Hepatocyte (in vitro differentiated cells): Measurements from ENCODE around the gene ZNF195. TPM values are rescaled to one million over a fixed set of nuclear protein-coding genes. Genes with fewer than 3 reads are reported as not detected.
"Not testable (repeated sequence)": the region's sequence is repeated elsewhere in the genome, so short reads cannot be mapped to it uniquely, and the experiment has no call there.

ENCODE experiments used
- DNase-seq: peaks from one replicate; pipeline ENCODE4 v3.0.0-alpha.2; 2016; ENCODE audit warnings: low spot score
- H2AFZ ChIP-seq: fragments of 200-600 bp; sonication (generic); 2 replicates; pipeline ENCODE4 v1.6.0; 2016; ENCODE audit warnings: antibody characterized with exemption, mild to moderate bottlenecking
- H3K27ac ChIP-seq: fragments of 200-600 bp; sonication (generic); 2 replicates; pipeline ENCODE4 v1.5.1; 2016; ENCODE audit warnings: mild to moderate bottlenecking
- H3K27me3 ChIP-seq: fragments of 200-600 bp; sonication (generic); 2 replicates; pipeline ENCODE4 v1.6.1; 2016
- H3K36me3 ChIP-seq: fragments of 200-600 bp; sonication (generic); replicated peaks from 2 replicates; pipeline ENCODE4 v1.5.1; 2016; ENCODE audit warnings: low read depth; ENCODE audit not compliant: insufficient read depth
- H3K4me1 ChIP-seq: fragments of 200-600 bp; sonication (generic); 2 replicates; pipeline ENCODE4 v1.5.1; 2016; ENCODE audit warnings: mild to moderate bottlenecking, moderate library complexity; ENCODE audit not compliant: insufficient read depth
- H3K4me2 ChIP-seq: fragments of 200-600 bp; sonication (generic); 2 replicates; pipeline ENCODE4 v1.6.0; 2016
- H3K4me3 ChIP-seq: fragments of 200-600 bp; sonication (generic); 2 replicates; pipeline ENCODE4 v1.5.1; 2016; ENCODE audit warnings: mild to moderate bottlenecking
- H3K79me2 ChIP-seq: fragments of 200-600 bp; sonication (generic); 2 replicates; pipeline ENCODE4 v1.6.0; 2017; ENCODE audit warnings: mild to moderate bottlenecking
- H3K9me2 ChIP-seq: fragments of 200-600 bp; sonication (generic); replicated peaks from 2 replicates; pipeline ENCODE4 v1.6.0; 2017; ENCODE audit warnings: mild to moderate bottlenecking; ENCODE audit not compliant: insufficient read depth
- H3K9me3 ChIP-seq: fragments of 200-600 bp; sonication (generic); 2 replicates; pipeline ENCODE4 v1.5.1; 2016; ENCODE audit warnings: low read depth, mild to moderate bottlenecking
- H4K20me1 ChIP-seq: fragments of 200-600 bp; sonication (generic); 2 replicates; pipeline ENCODE4 v1.6.0; 2016; ENCODE audit warnings: mild to moderate bottlenecking; ENCODE audit not compliant: insufficient read depth, poor library complexity, severe bottlenecking
- EZH2 ChIP-seq: fragments of 200-600 bp; sonication (generic); IDR thresholded peaks from 2 replicates; pipeline ENCODE4 v1.6.1; 2016; ENCODE audit warnings: antibody characterized with exemption, mild to moderate bottlenecking, borderline replicate concordance
- EZH2phosphoT487 ChIP-seq: fragments of 200-600 bp; sonication (generic); IDR thresholded peaks from one replicate; pipeline ENCODE4 v1.6.1; 2018; ENCODE audit warnings: antibody characterized with exemption, mild to moderate bottlenecking, low read depth, moderate library complexity; ENCODE audit not compliant: unreplicated experiment, severe bottlenecking
- WGBS: methylation state at CpG from one replicate; pipeline ENCODE4 v1.1.6; 2016; ENCODE audit warnings: low lambda C conversion rate; ENCODE audit errors: missing lambda C conversion rate; 5-methylcytosine and 5-hydroxymethylcytosine counted together
- polyA plus RNA-seq: library from polyadenylated mRNA; unstranded; fragments of >200 nt; fragmentation: Nextera tagmentation; extraction: Ambion mirVana; gene quantifications from 2 replicates; pipeline ENCODE4 v1.2.1, GENCODE V29; 2016
- total RNA-seq: library from RNA; depleted of rRNA; stranded (reverse); fragments of >200 nt; gene quantifications from 2 replicates; pipeline ENCODE4 v1.2.3, GENCODE V29; 2014
- TF ChIP-seq, protein P1 (sequence below): fragments of 200-600 bp; sonication (generic); IDR thresholded peaks from 2 replicates; pipeline ENCODE4 v1.5.1; 2016; ENCODE audit warnings: antibody characterized with exemption, mild to moderate bottlenecking; ENCODE audit not compliant: poor library complexity

Gene ZNF195
- total RNA-seq: 33.2 and 44.1 TPM in 2 replicates
- polyA plus RNA-seq: 27.5 and 28.2 TPM in 2 replicates

DNA sequence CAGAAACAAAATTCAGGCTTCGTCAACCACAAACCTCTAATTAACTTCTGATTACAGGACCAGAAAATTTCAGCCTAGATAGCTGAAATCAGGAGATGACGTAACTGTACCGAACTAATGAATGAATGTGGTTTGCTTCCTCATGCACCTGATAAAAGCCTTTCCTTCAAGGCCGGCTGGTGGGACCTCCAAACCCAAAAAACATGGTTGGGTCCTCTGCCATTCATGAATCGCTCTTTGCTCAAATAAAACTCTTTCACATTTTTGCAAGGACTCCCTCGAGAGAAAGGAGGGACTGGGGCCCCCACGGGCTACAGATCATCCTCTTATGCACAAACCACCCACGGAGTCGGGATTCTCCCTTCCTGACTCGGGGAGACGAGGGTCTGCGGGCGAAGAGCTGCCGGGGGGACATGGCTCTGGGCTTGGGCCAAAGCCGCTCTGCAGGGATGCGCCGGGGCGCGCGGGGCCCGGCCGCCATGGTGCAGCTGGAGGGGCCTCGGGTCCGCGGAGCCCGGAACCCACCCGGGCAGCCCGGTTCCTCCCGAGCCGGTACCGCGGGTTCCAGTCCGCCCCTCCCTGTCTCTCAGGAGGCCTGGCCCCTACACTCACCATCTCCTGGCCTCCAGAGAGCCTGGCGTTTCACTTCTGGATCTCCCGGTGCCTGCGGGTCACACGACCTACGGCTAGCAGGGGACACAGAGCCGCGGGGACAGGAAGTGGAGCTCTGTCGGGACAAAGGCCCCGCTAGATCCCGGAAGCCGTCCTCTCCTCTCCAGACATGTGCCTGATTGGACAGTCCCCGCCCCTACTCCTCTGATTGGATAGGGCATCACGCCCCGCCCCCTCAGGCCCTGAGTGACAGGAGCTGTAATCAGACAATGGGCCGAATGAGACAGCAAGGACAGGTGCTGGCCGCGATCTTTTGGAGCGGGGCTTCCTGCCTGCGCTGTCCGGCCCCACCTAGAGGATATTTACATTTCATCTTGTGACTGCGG, at the start of gene ZNF195:
ZNF195 (minus strand) TSS at position 721 of the 998 bp plus-strand sequence; CDS start at position 615, 106 bp downstream.
- Histone ChIP-seq H3K4me3 (peak within 1 kb of the TSS; percentile 81), H3K9me3 (no peaks in the 10 kb centered on the region), H3K9me2 (no peaks in the 10 kb centered on the region), H3K36me3 (no peaks in the 10 kb centered on the region), H3K4me1 (peaks cover 8% of the 10 kb centered on the region), H3K27ac (peak within 1 kb of the TSS; percentile 94), H3K27me3 (no peaks in the 10 kb centered on the region), H3K4me2 (peak within 1 kb of the TSS; percentile 87), H4K20me1 (no peaks in the 10 kb centered on the region), H2AFZ (peak within 1 kb of the TSS; percentile 90), H3K79me2 (peaks cover 51% of the 10 kb centered on the region)
- TF ChIP-seq EZH2 (no peak), EZH2phosphoT487 (no peak)
- TF ChIP-seq, protein P1, sequence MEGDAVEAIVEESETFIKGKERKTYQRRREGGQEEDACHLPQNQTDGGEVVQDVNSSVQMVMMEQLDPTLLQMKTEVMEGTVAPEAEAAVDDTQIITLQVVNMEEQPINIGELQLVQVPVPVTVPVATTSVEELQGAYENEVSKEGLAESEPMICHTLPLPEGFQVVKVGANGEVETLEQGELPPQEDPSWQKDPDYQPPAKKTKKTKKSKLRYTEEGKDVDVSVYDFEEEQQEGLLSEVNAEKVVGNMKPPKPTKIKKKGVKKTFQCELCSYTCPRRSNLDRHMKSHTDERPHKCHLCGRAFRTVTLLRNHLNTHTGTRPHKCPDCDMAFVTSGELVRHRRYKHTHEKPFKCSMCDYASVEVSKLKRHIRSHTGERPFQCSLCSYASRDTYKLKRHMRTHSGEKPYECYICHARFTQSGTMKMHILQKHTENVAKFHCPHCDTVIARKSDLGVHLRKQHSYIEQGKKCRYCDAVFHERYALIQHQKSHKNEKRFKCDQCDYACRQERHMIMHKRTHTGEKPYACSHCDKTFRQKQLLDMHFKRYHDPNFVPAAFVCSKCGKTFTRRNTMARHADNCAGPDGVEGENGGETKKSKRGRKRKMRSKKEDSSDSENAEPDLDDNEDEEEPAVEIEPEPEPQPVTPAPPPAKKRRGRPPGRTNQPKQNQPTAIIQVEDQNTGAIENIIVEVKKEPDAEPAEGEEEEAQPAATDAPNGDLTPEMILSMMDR: no peak
- DNase-seq: peak; percentile 98
- WGBS: 1% methylated on average over 44 of the region's 54 CpGs

DNA sequence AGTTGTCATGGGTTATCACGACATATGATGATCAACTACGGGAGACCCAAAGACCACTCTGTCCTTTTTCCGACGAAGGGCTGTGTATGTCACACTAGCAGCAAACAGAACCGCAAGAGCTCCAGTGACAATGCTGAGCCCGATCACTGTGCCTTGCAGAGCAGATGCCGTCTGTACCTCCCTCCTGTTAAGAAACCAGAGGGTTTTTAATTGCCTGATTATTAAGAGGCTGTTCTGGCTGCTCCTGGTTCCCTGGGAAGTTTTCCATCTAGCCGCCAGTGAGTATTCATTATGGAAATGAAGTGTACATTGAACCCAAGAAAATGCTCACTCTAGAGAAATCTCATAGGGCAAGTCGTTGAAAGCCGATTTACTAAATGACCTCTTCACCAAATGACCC, 49.1 kb upstream of the ZNF195 start:
- H4K20me1 ChIP-seq, H3K27ac ChIP-seq, DNase-seq, H3K27me3 ChIP-seq, H3K79me2 ChIP-seq, H3K9me2 ChIP-seq, H3K4me3 ChIP-seq, H3K4me2 ChIP-seq, H2AFZ ChIP-seq, H3K36me3 ChIP-seq, H3K4me1 ChIP-seq, H3K9me3 ChIP-seq: not testable (repeated sequence)
- 81% methylated on average over 10 of the region's 10 CpGs for WGBS

DNA sequence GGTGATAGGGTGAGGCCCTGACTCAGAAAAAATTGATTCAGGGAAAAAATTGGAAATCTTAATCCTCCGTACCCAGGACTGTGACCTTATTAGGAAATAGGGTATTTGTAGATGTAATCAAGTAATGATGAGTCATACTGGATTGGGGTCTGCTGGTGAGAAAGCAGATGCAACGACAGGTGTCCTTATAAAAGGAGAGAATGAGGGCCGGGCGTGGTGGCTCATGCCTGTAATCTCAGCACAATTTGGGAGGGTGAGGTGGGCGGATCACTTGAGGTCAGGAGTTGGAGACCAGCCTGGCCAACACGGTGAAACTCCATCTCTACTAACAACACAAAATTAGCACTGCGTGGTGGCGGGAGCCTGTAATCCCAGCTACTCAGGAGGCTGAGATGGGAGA, 47.6 kb upstream of the ZNF195 start:
- H3K27me3 ChIP-seq, H4K20me1 ChIP-seq, DNase-seq, H3K27ac ChIP-seq, H3K36me3 ChIP-seq, H3K9me3 ChIP-seq, H3K4me1 ChIP-seq, H3K9me2 ChIP-seq, H3K4me2 ChIP-seq, H3K4me3 ChIP-seq, H2AFZ ChIP-seq, H3K79me2 ChIP-seq: not testable (repeated sequence)
- WGBS: 81% methylated on average over 8 of the region's 8 CpGs

DNA sequence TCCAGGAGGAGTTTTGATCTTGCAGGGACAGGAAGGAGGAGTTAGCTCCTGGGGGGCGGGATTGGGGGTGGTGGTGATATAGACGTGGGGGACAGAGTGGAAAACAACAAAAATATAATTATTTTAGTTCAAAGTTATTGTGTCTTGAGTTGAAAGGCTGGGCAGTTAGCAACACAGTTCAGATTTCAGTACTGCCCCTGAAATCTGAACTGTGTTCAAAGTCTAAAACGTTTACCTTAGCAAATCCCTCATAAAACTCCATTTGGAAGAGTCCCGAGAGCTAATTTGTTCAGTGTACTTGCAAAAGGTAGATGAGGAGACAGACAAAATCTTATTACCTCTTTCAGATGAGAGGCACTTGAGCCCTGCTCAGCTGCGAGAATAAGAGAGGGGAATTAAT, 45.0 kb upstream of the ZNF195 start:
- peak overlapping the region; percentile 23 for H3K4me3 ChIP-seq
- H3K27ac ChIP-seq: peak overlapping the region; percentile 78
- 11% methylated on average over 4 of the region's 5 CpGs for WGBS
- not testable (repeated sequence) for H4K20me1 ChIP-seq, H3K4me1 ChIP-seq, H2AFZ ChIP-seq, H3K27me3 ChIP-seq, H3K9me2 ChIP-seq, H3K36me3 ChIP-seq, DNase-seq, H3K79me2 ChIP-seq, H3K9me3 ChIP-seq
- peak overlapping the region; percentile 78 for H3K4me2 ChIP-seq

DNA sequence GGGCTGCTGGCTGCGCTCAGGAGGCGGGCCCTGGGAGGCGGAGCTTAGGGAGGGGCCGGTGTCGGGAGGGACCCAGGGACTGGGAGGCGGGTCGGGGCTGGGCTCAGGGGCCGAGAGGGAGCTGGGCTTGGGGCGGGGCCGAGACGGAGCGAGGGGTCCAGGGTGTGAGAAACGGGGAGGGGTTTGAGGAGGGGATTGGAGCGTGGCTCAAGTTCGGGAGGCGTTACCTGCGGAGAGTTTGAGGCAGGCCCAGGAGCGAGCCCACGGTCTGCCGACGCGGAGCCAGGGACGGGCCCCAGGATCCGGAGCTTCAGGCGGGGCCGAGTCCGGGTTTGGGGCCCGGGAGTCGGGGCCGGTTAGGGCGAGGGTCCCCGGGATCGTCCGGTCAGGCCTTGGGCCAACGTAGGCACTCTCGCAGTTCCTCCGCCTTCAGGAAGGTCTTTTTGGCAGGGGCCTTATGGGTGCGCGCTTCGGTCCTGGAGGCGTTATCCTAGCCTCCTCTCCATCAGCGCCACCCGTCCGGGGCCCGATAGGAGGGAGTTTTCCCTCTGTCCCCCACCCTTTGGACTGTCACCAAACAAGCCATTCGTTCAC, 44.3 kb upstream of the ZNF195 start:
- H3K4me1 ChIP-seq, H3K9me3 ChIP-seq, H3K27me3 ChIP-seq, H3K9me2 ChIP-seq, H3K79me2 ChIP-seq, H2AFZ ChIP-seq, H3K36me3 ChIP-seq, DNase-seq, H4K20me1 ChIP-seq: not testable (repeated sequence)
- Histone ChIP-seq H3K27ac (peak overlapping the region; percentile 78), H3K4me3 (peak overlapping the region; percentile 23), H3K4me2 (peak overlapping the region; percentile 78)
- under 1% methylated on average over 21 of the region's 46 CpGs for WGBS

DNA sequence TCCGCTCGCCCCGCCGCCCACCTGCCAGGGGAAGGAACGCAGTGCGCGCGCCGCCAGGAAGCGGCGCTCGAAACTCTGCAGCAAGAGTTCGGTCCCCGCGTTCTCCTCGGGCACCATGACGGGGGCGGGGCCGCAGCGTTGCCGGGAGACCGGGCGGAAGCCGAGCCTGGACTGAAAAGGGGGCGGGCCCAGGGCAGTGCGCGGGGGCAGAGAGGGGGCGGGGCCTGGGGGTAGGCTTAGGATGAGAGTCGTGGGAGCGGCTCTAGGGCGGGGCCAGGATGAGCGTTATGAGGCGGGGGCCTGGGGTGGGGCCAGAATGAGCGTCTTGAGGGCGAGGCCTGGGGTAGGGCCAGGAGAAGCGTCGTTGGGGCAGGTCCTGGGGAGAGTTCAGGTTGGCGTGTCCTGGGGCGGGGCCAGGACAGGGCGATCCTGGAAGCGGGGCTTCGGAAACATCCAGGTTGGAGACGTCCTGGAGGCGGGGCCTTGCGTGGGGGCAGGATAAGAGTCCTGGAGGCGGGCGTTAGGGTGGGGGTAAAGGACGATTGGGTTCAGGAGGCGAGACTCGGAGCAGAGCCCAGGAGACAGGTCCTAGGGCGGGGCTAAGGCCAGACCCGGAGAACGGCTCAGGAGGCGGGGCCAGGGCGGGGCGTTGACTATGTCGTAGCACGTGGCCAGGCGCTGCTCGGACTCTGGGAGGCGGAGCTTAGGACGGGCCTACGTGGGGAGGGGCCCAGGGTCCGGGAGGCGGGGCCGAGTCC, 43.6 kb upstream of the ZNF195 start:
- DNase-seq: peak; percentile 97
- peak overlapping the region; percentile 97 for H2AFZ ChIP-seq
- peak overlapping the region; percentile 45 for H3K4me3 ChIP-seq
- 2% methylated on average over 20 of the region's 66 CpGs for WGBS
- H3K27ac ChIP-seq: peak overlapping the region; percentile 60
- not testable (repeated sequence) for H3K9me2 ChIP-seq, H4K20me1 ChIP-seq, H3K79me2 ChIP-seq, H3K9me3 ChIP-seq, H3K36me3 ChIP-seq, H3K4me1 ChIP-seq, H3K27me3 ChIP-seq
- H3K4me2 ChIP-seq: peak overlapping the region; percentile 96

DNA sequence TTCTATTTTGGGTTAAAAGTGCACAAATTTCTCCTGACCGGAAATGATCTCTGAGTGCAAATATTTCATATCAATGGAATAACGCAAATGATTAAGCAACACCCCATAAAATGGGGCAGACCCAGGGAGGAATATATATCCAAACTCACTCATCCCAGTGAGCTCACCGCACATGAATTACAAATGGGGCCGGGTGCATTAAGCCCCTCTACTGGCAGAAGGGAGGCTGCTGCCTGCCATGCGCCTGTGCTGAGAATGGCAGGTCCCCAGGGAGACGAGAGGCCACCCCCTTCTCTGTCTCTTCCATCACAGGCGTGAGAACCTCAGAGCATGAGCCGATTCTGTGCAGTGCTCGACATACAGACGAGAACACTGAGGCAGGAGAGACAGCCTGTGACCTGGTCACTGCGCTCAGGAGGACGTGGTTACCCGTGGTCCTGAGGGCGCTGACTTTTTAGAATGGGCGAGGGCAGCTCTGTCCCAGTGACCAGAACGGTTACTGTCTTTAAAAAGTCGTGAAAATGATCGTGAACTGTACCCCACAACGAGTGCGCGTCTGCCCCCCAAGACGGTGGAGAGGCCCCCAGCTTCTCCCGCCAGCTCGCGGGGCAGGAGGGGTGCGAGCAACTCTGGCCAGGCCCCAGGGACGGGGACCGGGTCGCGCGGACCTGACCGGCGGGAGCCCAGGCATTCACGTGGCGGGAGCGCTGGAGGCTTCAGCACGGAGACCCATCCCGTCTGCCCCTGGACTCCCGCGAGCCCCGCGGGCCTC, 42.8 kb upstream of the ZNF195 start:
- H3K9me3 ChIP-seq, H3K36me3 ChIP-seq, H3K4me1 ChIP-seq, H4K20me1 ChIP-seq, H3K27me3 ChIP-seq, H3K9me2 ChIP-seq, H3K79me2 ChIP-seq: not testable (repeated sequence)
- peak overlapping the region; percentile 97 for H2AFZ ChIP-seq
- H3K4me2 ChIP-seq: peak overlapping the region; percentile 96
- WGBS: 6% methylated on average over 36 of the region's 42 CpGs
- H3K27ac ChIP-seq: peak overlapping the region; percentile 60
- H3K4me3 ChIP-seq: peak overlapping the region; percentile 45
- DNase-seq: peak; percentile 26
